ENCODE results near the gene SLC39A2. TPM values are rescaled to one million over a fixed set of nuclear protein-coding genes. Genes with fewer than 3 reads are reported as not detected.

The SLC39A2 gene
- total RNA-seq, 1 experiment from 2014 or later = not detected

- no peak for ATAC-seq
- peaks cover 14 to 21% of the 10 kb centered on the region in 2 experiments; a peak in 3 of 4 replicates for H3K4me1 ChIP-seq (ENCODE audit: control insufficient read depth in 1 of 2, insufficient read depth in 2 of 2, low read length in 2 of 2)
- H3K36me3 ChIP-seq (ENCODE audit: control insufficient read depth in 1 of 2, insufficient read depth in 2 of 2, low read length in 2 of 2) = no peaks in the 10 kb centered on the region
These were observed 27.9 kb downstream of the SLC39A2 start for GRCh38 chr14:21026988-21027315.

More at GRCh38 chr14:21026988-21027315, 27.9 kb downstream of the SLC39A2 start:
- Histone ChIP-seq H3K9me2 (ENCODE audit: insufficient read depth) (no peaks in the 10 kb centered on the region), H3K27me3 (ENCODE audit: insufficient read depth, low read length) (no peaks in the 10 kb centered on the region), H4K20me1 (ENCODE audit: insufficient read depth) (no peaks in the 10 kb centered on the region), H3K79me2 (ENCODE audit: insufficient read depth, low read length) (no peaks in the 10 kb centered on the region), H3K4me3 (replicated peaks in 1 of 2; ENCODE audit: low read depth in 1 of 2, low read length in 2 of 2) (no peak overlapping the region), H3K4me2 (ENCODE audit: low read length) (no peak overlapping the region), H3K27ac (ENCODE audit: low read depth, low read length) (no peak overlapping the region), H3K9me3 (ENCODE audit: control insufficient read depth in 1 of 2, insufficient read depth in 1 of 2, low read depth in 1 of 2, low read length in 2 of 2) (no peaks in the 10 kb centered on the region), H3K9ac (ENCODE audit: low read length) (no peak overlapping the region), H2AFZ (ENCODE audit: low read depth, low read length, poor library complexity, severe bottlenecking) (no peak overlapping the region)
- TF ChIP-seq FOSL1 (IDR thresholded peaks at IDR 0.05; ENCODE audit: low read depth) (no peak), ZNF274 (IDR thresholded peaks at IDR 0.05; ENCODE audit: low read depth, low read length) (no peak), POLR2AphosphoS5 (IDR thresholded peaks at IDR 0.05; ENCODE audit: low read depth, low read length) (no peak), SP1 (IDR thresholded peaks at IDR 0.05; ENCODE audit: low read depth) (no peak), JUND (IDR thresholded peaks at IDR 0.05) (no peak), ATF3 (IDR thresholded peaks at IDR 0.05) (no peak), ELF1 (IDR thresholded peaks at IDR 0.05; ENCODE audit: borderline replicate concordance, low read depth) (no peak), ZBTB33 (IDR thresholded peaks at IDR 0.05; ENCODE audit: extremely low read depth, insufficient replicate concordance, low read length) (no peak), POLR2A (IDR thresholded peaks at IDR 0.05; ENCODE audit: borderline replicate concordance, extremely low read depth, insufficient read depth, insufficient read length) (no peak), EZH2phosphoT487 (IDR thresholded peaks at IDR 0.05; ENCODE audit: borderline replicate concordance) (no peak), CEBPB (IDR thresholded peaks at IDR 0.05; ENCODE audit: low read depth) (no peak), MAX (IDR thresholded peaks at IDR 0.05) (no peak), ZFX (IDR thresholded peaks at IDR 0.05) (no peak), SIN3A (IDR thresholded peaks at IDR 0.05; ENCODE audit: low read depth) (no peak), EZH2 (IDR thresholded peaks at IDR 0.05) (no peak), RAD21 (IDR thresholded peaks at IDR 0.05; ENCODE audit: low read depth) (no peak), EGR1 (IDR thresholded peaks at IDR 0.05; ENCODE audit: low read depth) (no peak), SRF (IDR thresholded peaks at IDR 0.05; ENCODE audit: low read depth) (no peak), YY1 (IDR thresholded peaks at IDR 0.05; ENCODE audit: extremely low read depth, insufficient replicate concordance, low read depth, low read length) (no peak), CTCF (IDR thresholded peaks at IDR 0.05 in 2 of 3, conservative IDR thresholded peaks at IDR 0.05 in 1 of 3; ENCODE audit: borderline replicate concordance in 1 of 3, insufficient read depth in 1 of 3, low read depth in 2 of 3, low read length in 2 of 3) (no peak)
- intact Hi-C loops (cut with micrococcal nuclease) = no loop called here
- RAD21 ChIA-PET (ENCODE audit: low non-redundant PET in 1 of 2, low total read pairs in 2 of 2, uncharacterized antibody in 2 of 2, unreplicated experiment in 2 of 2) = no interaction called here
- no TSS peak for BruUV-seq (replicated peaks)
- POLR2A ChIA-PET = no interaction called here
- no peak for DNase-seq (ENCODE audit: low read depth, low spot score)
- CTCF ChIA-PET = interaction anchor here (1.8 kb wide), 1 partner anchor 13 kb away, joined by 6 read pairs; no protein-coding TSS in a partner anchor
